Fibroblast of lung (primary cell): ENCODE data around the gene GRK3. TPM values are rescaled to one million over a fixed set of nuclear protein-coding genes. Genes with fewer than 3 reads are reported as not detected.

Source experiments
- DNase-seq, 2 donors: peaks; one replicate each; pipeline versions ENCODE4 v3.0.0 to v3.0.0-alpha.2; 2010; ENCODE audit warnings: low read depth in 2 of 2
- H2AFZ ChIP-seq: 2 replicates; pipeline ENCODE4 v1.5.1; 2012; ENCODE audit warnings: low read length, control low read depth, inconsistent platforms
- H3K27ac ChIP-seq: 2 replicates; pipeline ENCODE4 v1.5.1; 2011; ENCODE audit warnings: low read length, control low read depth; ENCODE audit not compliant: insufficient read depth
- H3K27me3 ChIP-seq: 2 replicates; pipeline ENCODE4 v1.5.1; 2011; ENCODE audit warnings: mild to moderate bottlenecking, low read length; ENCODE audit not compliant: control insufficient read depth, insufficient read depth
- H3K36me3 ChIP-seq: 2 replicates; pipeline ENCODE4 v1.5.1; 2011; ENCODE audit warnings: low read length; ENCODE audit not compliant: control insufficient read depth, insufficient read depth
- H3K4me1 ChIP-seq: 2 replicates; pipeline ENCODE4 v1.5.1; 2011; ENCODE audit warnings: low read length; ENCODE audit not compliant: control insufficient read depth, insufficient read depth; ENCODE audit errors: extremely low read depth
- H3K4me2 ChIP-seq: 2 replicates; pipeline ENCODE4 v1.5.1; 2011; ENCODE audit warnings: low read length, control low read depth; ENCODE audit not compliant: insufficient read depth; ENCODE audit errors: extremely low read depth
- H3K4me3 ChIP-seq, 4 experiments: fragments of 200-600 bp in 1 of 4; sonication (generic) in 1 of 4; replicated peaks in 1 of 4; 2 replicates each; pipeline ENCODE4 v1.5.1; 2011 to 2016; ENCODE audit warnings: low read length in 4 of 4, low read depth in 3 of 4, mild to moderate bottlenecking in 3 of 4, control low read depth in 2 of 4, inconsistent platforms in 1 of 4, mixed read lengths in 1 of 4; ENCODE audit not compliant: insufficient read depth in 1 of 4; ENCODE audit errors: control extremely low read depth in 1 of 4
- H3K79me2 ChIP-seq: 2 replicates; pipeline ENCODE4 v1.5.1; 2012; ENCODE audit warnings: mild to moderate bottlenecking, low read length, inconsistent platforms; ENCODE audit not compliant: control insufficient read depth, insufficient read depth
- H3K9ac ChIP-seq: 2 replicates; pipeline ENCODE4 v1.5.1; 2011; ENCODE audit warnings: mild to moderate bottlenecking, low read length, control low read depth; ENCODE audit not compliant: insufficient read depth
- H3K9me3 ChIP-seq: 2 replicates; pipeline ENCODE4 v1.5.1; 2012; ENCODE audit warnings: low read depth, low read length; ENCODE audit not compliant: control insufficient read depth, insufficient read depth
- H4K20me1 ChIP-seq: 2 replicates; pipeline ENCODE4 v1.5.1; 2011; ENCODE audit warnings: low read length; ENCODE audit not compliant: control insufficient read depth, insufficient read depth; ENCODE audit errors: extremely low read depth
- CTCF ChIP-seq, 2 donors: IDR thresholded peaks in 1 of 2; conservative IDR thresholded peaks in 1 of 2; 1 replicate in 1 of 2; 2 replicates in 1 of 2; pipeline ENCODE4 v1.5.1; 2011 to 2012; ENCODE audit warnings: low read length in 2 of 2, control low read depth in 1 of 2, inconsistent platforms in 1 of 2, low read depth in 1 of 2, mild to moderate bottlenecking in 1 of 2
- EZH2 ChIP-seq: IDR thresholded peaks from 2 replicates; pipeline ENCODE4 v1.5.1; 2012; ENCODE audit warnings: low read length, control low read depth, mild to moderate bottlenecking; ENCODE audit errors: missing control alignments
- polyA plus RNA-seq, 2 donors: library from polyadenylated mRNA; depleted of rRNA in 1 of 2; stranded (reverse) in 1 of 2; unstranded in 1 of 2; fragments of >200 nt; gene quantifications; 2 replicates each; pipeline ENCODE4 v1.2.1, GENCODE V29; 2011 to 2012; ENCODE audit warnings: missing spikeins in 1 of 2
- total RNA-seq: library from RNA; depleted of rRNA; stranded (reverse); fragments of >200 nt; gene quantifications from 2 replicates; pipeline ENCODE4 v1.2.1, GENCODE V29; 2014

GRK3 gene
- total and polyA plus RNA-seq, 2 donors (not counting 1 experiment from before 2014, with no cell fraction given), result 1.6 to 1.7 TPM

DNA sequence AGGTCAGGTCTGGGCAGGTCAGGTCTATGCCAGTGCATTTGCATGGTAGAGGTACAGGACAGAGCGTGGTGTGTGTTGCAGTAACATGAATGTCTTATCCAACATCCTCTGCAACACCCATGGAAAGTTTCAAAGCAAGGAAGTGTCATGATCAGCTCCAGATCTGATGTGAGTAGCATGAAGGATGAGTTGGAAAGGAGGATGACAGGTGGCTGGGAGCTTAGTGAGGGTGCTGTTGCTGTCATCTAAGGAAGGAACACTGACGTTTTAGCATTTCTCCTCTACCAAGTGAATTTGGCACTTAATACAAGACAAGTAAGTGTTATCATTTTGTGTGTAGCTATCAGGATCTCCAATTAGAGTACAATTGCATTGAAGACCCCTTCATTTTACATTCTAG lies 65.1 kb downstream of the GRK3 start:
- H3K4me2 ChIP-seq, result no peak overlapping the region
- no peaks in the 10 kb centered on the region for H3K27me3 ChIP-seq
- no peaks in the 10 kb centered on the region for H4K20me1 ChIP-seq
- TF ChIP-seq EZH2 (no peak), CTCF (conservative IDR thresholded peaks at IDR 0.05 in 1 of 2, IDR thresholded peaks at IDR 0.05 in 1 of 2; ENCODE audit: low read depth in 1 of 2, low read length in 2 of 2) (no peak)
- H3K9me3 ChIP-seq, result no peaks in the 10 kb centered on the region
- H2AFZ ChIP-seq, result no peak overlapping the region
- no peaks in the 10 kb centered on the region for H3K4me1 ChIP-seq
- no peak overlapping the region for H3K9ac ChIP-seq
- H3K79me2 ChIP-seq, result no peaks in the 10 kb centered on the region
- no peak for DNase-seq
- H3K36me3 ChIP-seq, result no peaks in the 10 kb centered on the region
- no peak overlapping the region for H3K4me3 ChIP-seq
- no peak overlapping the region for H3K27ac ChIP-seq

- no peak for TF ChIP-seq EZH2
- no peak for TF ChIP-seq CTCF (conservative IDR thresholded peaks at IDR 0.05 in 1 of 2, IDR thresholded peaks at IDR 0.05 in 1 of 2; ENCODE audit: low read depth in 1 of 2, low read length in 2 of 2)
- H3K36me3 ChIP-seq, result no peaks in the 10 kb centered on the region
- no peaks in the 10 kb centered on the region for H3K79me2 ChIP-seq
- H3K4me2 ChIP-seq, result no peak overlapping the region
- no peak overlapping the region for H3K27ac ChIP-seq
- H4K20me1 ChIP-seq, result no peaks in the 10 kb centered on the region
- no peaks in the 10 kb centered on the region for H3K27me3 ChIP-seq
- no peaks in the 10 kb centered on the region for H3K4me1 ChIP-seq
- no peak overlapping the region for H3K9ac ChIP-seq
- DNase-seq, result peak in 1 of 2 donors; percentile 70
- no peak overlapping the region for H2AFZ ChIP-seq
- no peak overlapping the region for H3K4me3 ChIP-seq
- no peaks in the 10 kb centered on the region for H3K9me3 ChIP-seq
These were observed 66.0 kb downstream of the GRK3 start for GRCh38 chr22:25630447-25630846.

- Histone ChIP-seq H2AFZ (no peak overlapping the region), H3K9ac (no peak overlapping the region), H3K4me2 (no peak overlapping the region), H3K4me1 (no peaks in the 10 kb centered on the region), H3K27ac (no peak overlapping the region), H3K9me3 (no peaks in the 10 kb centered on the region), H4K20me1 (no peaks in the 10 kb centered on the region), H3K4me3 (no peak overlapping the region), H3K36me3 (no peaks in the 10 kb centered on the region), H3K79me2 (no peaks in the 10 kb centered on the region), H3K27me3 (no peaks in the 10 kb centered on the region)
- TF ChIP-seq EZH2, result no peak
- TF ChIP-seq CTCF (conservative IDR thresholded peaks at IDR 0.05 in 1 of 2, IDR thresholded peaks at IDR 0.05 in 1 of 2; ENCODE audit: low read depth in 1 of 2, low read length in 2 of 2), result no peak
- no peak for DNase-seq
These were observed 71.8 kb downstream of the GRK3 start for GRCh38 chr22:25636323-25636722.
